ENCODE data around the gene NAT10.

GRCh38 chr11:34132261-34132965 is 27.0 kb downstream of the NAT10 start:
- no peak for TF ChIP-seq POLR2A (IDR thresholded peaks at IDR 0.05; ENCODE audit: low read depth)
- TF ChIP-seq, protein P1, sequence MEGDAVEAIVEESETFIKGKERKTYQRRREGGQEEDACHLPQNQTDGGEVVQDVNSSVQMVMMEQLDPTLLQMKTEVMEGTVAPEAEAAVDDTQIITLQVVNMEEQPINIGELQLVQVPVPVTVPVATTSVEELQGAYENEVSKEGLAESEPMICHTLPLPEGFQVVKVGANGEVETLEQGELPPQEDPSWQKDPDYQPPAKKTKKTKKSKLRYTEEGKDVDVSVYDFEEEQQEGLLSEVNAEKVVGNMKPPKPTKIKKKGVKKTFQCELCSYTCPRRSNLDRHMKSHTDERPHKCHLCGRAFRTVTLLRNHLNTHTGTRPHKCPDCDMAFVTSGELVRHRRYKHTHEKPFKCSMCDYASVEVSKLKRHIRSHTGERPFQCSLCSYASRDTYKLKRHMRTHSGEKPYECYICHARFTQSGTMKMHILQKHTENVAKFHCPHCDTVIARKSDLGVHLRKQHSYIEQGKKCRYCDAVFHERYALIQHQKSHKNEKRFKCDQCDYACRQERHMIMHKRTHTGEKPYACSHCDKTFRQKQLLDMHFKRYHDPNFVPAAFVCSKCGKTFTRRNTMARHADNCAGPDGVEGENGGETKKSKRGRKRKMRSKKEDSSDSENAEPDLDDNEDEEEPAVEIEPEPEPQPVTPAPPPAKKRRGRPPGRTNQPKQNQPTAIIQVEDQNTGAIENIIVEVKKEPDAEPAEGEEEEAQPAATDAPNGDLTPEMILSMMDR (IDR thresholded peaks at IDR 0.05), result no peak

Data from esophagus muscularis mucosa (tissue), 3 donors.